Measurements from ENCODE around the gene COL13A1. TPM values are rescaled to one million over a fixed set of nuclear protein-coding genes. Genes with fewer than 3 reads are reported as not detected.

COL13A1 gene
- total and polyA plus RNA-seq, 2 of the 8 experiments (the other 6 are each of a cell fraction or from before 2014, with no cell fraction given): 2.6 to 5.2 TPM

- Histone ChIP-seq H2BK15ac (ENCODE audit: low read length) (peak overlapping the region; percentile 73; the same call in 1 of the 2 replicates), H3K79me2 (ENCODE audit: control insufficient read depth in 1 of 2, insufficient read depth in 2 of 2, low read length in 2 of 2) (no peaks in the 10 kb centered on the region), H3K4ac (replicated peaks; ENCODE audit: insufficient read length, low read depth, low read length) (no peak overlapping the region), H3K23ac (ENCODE audit: insufficient read length) (no peak overlapping the region), H3K4me1 (replicated peaks in 1 of 4; ENCODE audit: control insufficient read depth in 3 of 4, insufficient read depth in 4 of 4, low read length in 3 of 4) (peaks cover 0 to 15% (median 8%) of the 10 kb centered on the region in 4 experiments; a peak in 5 of 7 replicates), H2BK120ac (replicated peaks; ENCODE audit: low read depth, low read length) (no peak overlapping the region), H2AK5ac (ENCODE audit: low read depth, low read length) (0 out of 2 replicates have a peak overlapping the region, but pooled peaks have one; percentile 7), H3K18ac (ENCODE audit: extremely low read depth, low read length) (no peak overlapping the region), H4K8ac (ENCODE audit: extremely low read depth, insufficient read depth, low read length) (no peak overlapping the region), H4K5ac (ENCODE audit: insufficient read length, low read depth, low read length) (no peak overlapping the region), H3K27ac (ENCODE audit: low read depth, low read length) (no peak overlapping the region), H4K20me1 (replicated peaks in 1 of 2; ENCODE audit: control insufficient read depth in 1 of 2, insufficient read depth in 2 of 2, low read length in 2 of 2) (peaks cover 0 to 8% of the 10 kb centered on the region in 2 experiments), H3K79me1 (ENCODE audit: low read depth, low read length) (no peaks in the 10 kb centered on the region), H3K4me3 (ENCODE audit: extremely low read depth in 1 of 4, insufficient read depth in 2 of 4, low read depth in 3 of 4, low read length in 4 of 4) (peak overlapping the region in 2 of 4 experiments; percentile 68 to 74; a peak in 1 of 8 replicates), H2AFZ (ENCODE audit: low read length) (no peak overlapping the region), H2BK5ac (ENCODE audit: low read depth, low read length) (no peak overlapping the region), H3K27me3 (replicated peaks in 1 of 4; ENCODE audit: control insufficient read depth in 3 of 4, extremely low read depth in 1 of 4, insufficient read depth in 3 of 4, low read length in 3 of 4) (peaks cover 10 to 34% (median 24%) of the 10 kb centered on the region in 4 experiments; a peak in 6 of 7 replicates), H3K14ac (ENCODE audit: insufficient read length) (no peak overlapping the region), H2BK20ac (ENCODE audit: low read length) (no peak overlapping the region; the same call in 1 of the 2 replicates), H3K4me2 (ENCODE audit: insufficient read depth in 1 of 2, low read depth in 2 of 2, low read length in 2 of 2) (peak overlapping the region; percentile 90 to 100; a peak in 3 of 4 replicates), H2BK12ac (ENCODE audit: low read depth, low read length) (peak overlapping the region; percentile 77; the same call in 1 of the 2 replicates), H3K9ac (replicated peaks in 1 of 4; ENCODE audit: extremely low read depth in 1 of 4, low read depth in 3 of 4, low read length in 3 of 4) (no peak overlapping the region), H3K23me2 (ENCODE audit: low read depth, low read length) (peaks cover 15% of the 10 kb centered on the region), H3K36me3 (ENCODE audit: control insufficient read depth in 2 of 4, insufficient read depth in 4 of 4, low read length in 3 of 4) (no peaks in the 10 kb centered on the region; a peak in 1 of 8 replicates), H4K91ac (replicated peaks; ENCODE audit: insufficient read length, low read length) (no peak overlapping the region), H3K9me3 (ENCODE audit: insufficient read depth in 2 of 2, low read depth in 1 of 2, low read length in 1 of 2) (no peaks in the 10 kb centered on the region), H3K56ac (replicated peaks; ENCODE audit: insufficient read length, low read depth, low read length) (no peak overlapping the region)
- TF ChIP-seq RXRA (IDR thresholded peaks at IDR 0.05; ENCODE audit: insufficient read depth, low read depth, low read length) (no peak), TAF1 (IDR thresholded peaks at IDR 0.05; ENCODE audit: low read depth, low read length) (no peak), E2F6 (IDR thresholded peaks at IDR 0.05) (no peak), GTF2F1 (IDR thresholded peaks at IDR 0.05; ENCODE audit: borderline replicate concordance, low read depth, low read length) (no peak), NRF1 (IDR thresholded peaks at IDR 0.05; ENCODE audit: low read depth, low read length) (no peak), TCF12 (IDR thresholded peaks at IDR 0.05; ENCODE audit: low read depth, low read length) (no peak), KDM5A (IDR thresholded peaks at IDR 0.05; ENCODE audit: low read length) (no peak), BACH1 (IDR thresholded peaks at IDR 0.05; ENCODE audit: low read length) (no peak)
- TF ChIP-seq, protein P1, sequence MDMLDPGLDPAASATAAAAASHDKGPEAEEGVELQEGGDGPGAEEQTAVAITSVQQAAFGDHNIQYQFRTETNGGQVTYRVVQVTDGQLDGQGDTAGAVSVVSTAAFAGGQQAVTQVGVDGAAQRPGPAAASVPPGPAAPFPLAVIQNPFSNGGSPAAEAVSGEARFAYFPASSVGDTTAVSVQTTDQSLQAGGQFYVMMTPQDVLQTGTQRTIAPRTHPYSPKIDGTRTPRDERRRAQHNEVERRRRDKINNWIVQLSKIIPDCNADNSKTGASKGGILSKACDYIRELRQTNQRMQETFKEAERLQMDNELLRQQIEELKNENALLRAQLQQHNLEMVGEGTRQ (IDR thresholded peaks at IDR 0.05; ENCODE audit: low read length): no peak
- TF ChIP-seq, protein P2, sequence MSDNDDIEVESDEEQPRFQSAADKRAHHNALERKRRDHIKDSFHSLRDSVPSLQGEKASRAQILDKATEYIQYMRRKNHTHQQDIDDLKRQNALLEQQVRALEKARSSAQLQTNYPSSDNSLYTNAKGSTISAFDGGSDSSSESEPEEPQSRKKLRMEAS (IDR thresholded peaks at IDR 0.05): no peak
- POLR2A ChIA-PET (ENCODE audit: partially characterized antibody): no interaction called here
- WGBS, 2 experiments (ENCODE audit: extremely low coverage in 1 of 2, insufficient coverage in 1 of 2, insufficient read length in 1 of 2, insufficient replicate concordance in 2 of 2, low coverage in 1 of 2, low lambda C conversion rate in 2 of 2, missing lambda C conversion rate in 1 of 2): 85% methylated on average over 7 of the region's 7 CpGs; no CpG with 5 or more reads in 1 of the 2 experiments
- no peak for FAIRE-seq
- CTCF ChIA-PET (ENCODE audit: partially characterized antibody): interaction anchor here (1.0 to 40.6 kb wide), 17 partner anchors 8 to 154 kb away, joined by 3 to 958 read pairs (median 6); no protein-coding TSS in a partner anchor
- DNase-seq (ENCODE audit: low read depth in 1 of 2, low spot score in 2 of 2): no peak
Measured at GRCh38 chr10:69803809-69804208, 2.1 kb downstream of the COL13A1 start.

Data from H1 (cell line).